DMS79 (cell line): ENCODE data around the gene MYO15A.

Experiments
- DNase-seq: peaks from one replicate; lab custom pipeline; 2025; lab: John Stamatoyannopoulos, UW

Gene MYO15A

GRCh38 chr17:18224053-18224386 lies 115.5 kb downstream of the MYO15A start:
- no peak for DNase-seq

GRCh38 chr17:18224387-18225120 lies 116.0 kb downstream of the MYO15A start:
- no peak for DNase-seq

GRCh38 chr17:18225121-18225641 lies 116.6 kb downstream of the MYO15A start, which contains the start of gene LLGL1:
Gene LLGL1 (plus strand): TSS chr17:18225635. CDS start chr17:18225683, 48 bp downstream.
- peak; percentile 61 for DNase-seq

GRCh38 chr17:18225642-18226283 lies 117.2 kb downstream of the MYO15A start:
- DNase-seq, result no peak

- DNase-seq, result no peak
Observed at GRCh38 chr17:18226284-18226945, 117.9 kb downstream of the MYO15A start.

GRCh38 chr17:18227635-18228034 lies 119.1 kb downstream of the MYO15A start:
- no peak for DNase-seq

- DNase-seq, result no peak
Observed at GRCh38 chr17:18228176-18228682, 119.7 kb downstream of the MYO15A start.

GRCh38 chr17:18229254-18229653 lies 120.7 kb downstream of the MYO15A start:
- no peak for DNase-seq
